Muscle layer of colon (tissue), 2 donors: Measurements from ENCODE around the gene FRYL.
"Not testable (repeated sequence)": the region's sequence is repeated elsewhere in the genome, so short reads cannot be mapped to it uniquely, and the experiment has no call there.

Experiments used
- H3K27ac ChIP-seq: one replicate; pipeline ENCODE4 v1.7.0; 2013; ENCODE audit warnings: low read depth, mild to moderate bottlenecking, low read length, moderate library complexity
- H3K27me3 ChIP-seq, 2 donors: one replicate each; pipeline ENCODE4 v1.7.0; 2013; ENCODE audit warnings: low read length in 2 of 2, mild to moderate bottlenecking in 2 of 2; ENCODE audit not compliant: insufficient read depth in 2 of 2, control insufficient read depth in 1 of 2
- H3K36me3 ChIP-seq: one replicate; pipeline ENCODE4 v1.7.0; 2013; ENCODE audit warnings: mild to moderate bottlenecking, low read length; ENCODE audit not compliant: insufficient read depth
- H3K4me1 ChIP-seq: one replicate; pipeline ENCODE4 v1.7.0; 2013; ENCODE audit warnings: mild to moderate bottlenecking, low read length; ENCODE audit not compliant: insufficient read depth
- H3K4me3 ChIP-seq, 2 donors: one replicate each; pipeline ENCODE4 v1.7.0; 2013; ENCODE audit warnings: low read length in 2 of 2, low read depth in 1 of 2, mild to moderate bottlenecking in 1 of 2, moderate library complexity in 1 of 2
- H3K9ac ChIP-seq: one replicate; pipeline ENCODE4 v1.7.0; 2013; ENCODE audit warnings: low read length
- H3K9me3 ChIP-seq: one replicate; pipeline ENCODE4 v1.7.0; 2013; ENCODE audit warnings: mild to moderate bottlenecking, low read length
- donor health status: abdominal sarcoma.
- donor health status: Adenocarcinoma of cecum.

FRYL gene

DNA sequence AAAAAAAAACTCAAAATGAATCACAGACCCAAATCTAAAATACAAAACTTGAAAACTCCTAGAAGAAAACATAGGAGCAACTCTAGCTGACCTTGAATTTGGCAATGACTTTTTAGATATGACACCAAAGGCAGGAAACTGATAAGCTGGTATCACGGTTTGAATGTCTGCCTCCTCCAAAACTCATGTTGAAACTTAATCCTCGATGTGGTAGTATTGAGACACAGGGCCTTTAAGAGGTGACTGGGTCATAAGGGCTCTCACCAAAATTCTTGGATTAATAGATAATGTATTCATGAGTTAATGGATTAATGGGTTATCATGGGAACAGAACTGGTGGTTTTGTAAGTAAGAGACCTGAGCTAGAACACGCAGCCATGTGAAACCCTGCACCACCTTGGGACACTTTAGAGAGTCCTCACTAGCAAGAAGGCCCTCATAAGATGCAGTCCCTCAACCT, 40.5 kb downstream of the FRYL start:
- H3K36me3 ChIP-seq = no peaks in the 10 kb centered on the region
- H3K27me3 ChIP-seq = no peaks in the 10 kb centered on the region
- H3K4me1 ChIP-seq = no peaks in the 10 kb centered on the region

DNA sequence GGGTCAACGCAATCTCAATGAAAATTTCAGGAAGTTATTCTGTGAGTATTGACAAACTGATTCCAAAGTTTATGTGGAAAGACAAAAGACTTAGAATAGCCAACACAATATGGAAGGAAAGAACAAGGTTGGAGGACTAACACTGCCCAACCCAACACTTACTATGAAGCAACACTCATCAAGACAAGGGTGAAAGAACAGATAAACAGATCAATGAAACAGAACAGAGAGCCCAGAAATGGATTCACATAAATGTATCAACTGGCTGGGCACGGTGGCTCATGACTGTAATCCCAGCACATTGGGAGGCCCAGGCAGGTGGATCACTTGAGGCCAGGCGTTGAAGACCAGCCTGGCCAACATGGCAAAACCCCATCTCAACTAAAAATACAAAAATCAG, 41.2 kb downstream of the FRYL start:
- no peak overlapping the region for H3K27ac ChIP-seq
- no peak overlapping the region for H3K4me3 ChIP-seq
- no peaks in the 10 kb centered on the region for H3K36me3 ChIP-seq
- H3K4me1 ChIP-seq = no peaks in the 10 kb centered on the region
- no peaks in the 10 kb centered on the region for H3K27me3 ChIP-seq
- no peaks in the 10 kb centered on the region for H3K9me3 ChIP-seq
- H3K9ac ChIP-seq = no peak overlapping the region

More for the DNA sequence above, 40.5 kb downstream of the FRYL start:
- H3K9ac ChIP-seq = no peak overlapping the region
- H3K9me3 ChIP-seq = no peaks in the 10 kb centered on the region
- no peak overlapping the region for H3K4me3 ChIP-seq
- H3K27ac ChIP-seq = no peak overlapping the region

DNA sequence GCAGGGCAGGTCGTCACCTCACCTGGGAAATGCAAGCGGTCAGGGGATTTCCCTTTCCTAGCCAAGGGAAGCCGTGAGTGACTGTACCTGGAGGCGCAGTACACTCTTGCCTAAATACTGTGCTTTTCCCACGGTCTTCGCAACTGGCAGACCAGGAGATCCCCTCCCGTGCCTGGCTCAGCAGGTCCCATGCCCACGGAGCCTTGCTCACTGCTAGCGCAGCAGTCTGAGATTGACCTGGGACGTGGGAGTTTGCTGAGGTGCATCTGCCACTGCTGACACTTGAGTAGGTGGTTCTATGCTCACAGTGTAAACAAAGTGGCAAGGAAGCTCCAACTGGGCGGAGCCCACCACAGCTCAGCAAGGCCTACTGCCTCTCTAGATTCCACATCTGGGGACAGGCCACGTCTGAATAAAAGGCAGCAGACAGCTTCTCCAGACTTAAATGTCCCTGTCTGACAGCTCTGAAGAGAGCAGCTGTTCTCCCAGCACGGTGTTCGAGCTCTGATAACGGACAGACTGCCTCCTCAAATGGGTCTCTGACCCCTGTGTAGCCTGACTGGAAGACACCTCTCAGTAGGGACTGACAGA, 51.1 kb downstream of the FRYL start:
- not testable (repeated sequence) for H3K9ac ChIP-seq, H3K4me3 ChIP-seq, H3K4me1 ChIP-seq, H3K27me3 ChIP-seq, H3K9me3 ChIP-seq, H3K27ac ChIP-seq, H3K36me3 ChIP-seq

DNA sequence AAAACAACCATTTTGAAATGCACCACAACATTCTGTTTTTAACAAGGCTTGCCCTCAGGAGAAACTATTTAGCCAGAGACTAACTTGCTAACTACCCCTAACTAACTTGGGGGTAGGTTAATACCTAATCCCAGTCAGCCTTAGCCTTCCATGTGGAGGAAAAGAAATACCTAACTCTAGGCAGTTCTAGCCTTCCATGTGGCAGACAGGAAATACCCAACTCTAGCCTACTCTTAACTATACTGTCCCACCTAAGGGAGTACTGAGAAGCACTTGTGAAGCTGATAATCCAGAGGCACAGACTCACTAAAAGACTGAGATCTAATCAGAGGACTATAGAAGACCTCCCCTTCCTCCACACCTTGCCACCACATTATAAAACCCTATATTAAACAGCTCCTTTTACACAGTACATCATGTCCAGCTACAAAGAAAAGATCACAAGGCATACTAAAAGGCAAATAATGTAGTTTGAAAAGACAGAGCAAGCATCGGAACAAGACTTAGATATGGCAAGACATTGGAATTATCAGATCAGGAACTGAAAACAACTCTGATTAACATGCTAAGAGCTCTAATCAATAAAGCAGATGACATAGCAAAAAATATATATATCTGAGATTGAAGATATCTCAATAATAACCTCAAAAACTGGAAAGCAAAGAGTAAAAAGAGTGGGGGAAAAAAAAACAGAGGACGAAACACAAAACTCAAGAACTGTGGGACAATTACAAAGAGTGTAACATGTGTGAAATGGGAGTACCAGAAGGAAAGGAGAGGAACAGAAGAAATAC, 52.2 kb downstream of the FRYL start:
- Histone ChIP-seq H3K9me3 (no peaks in the 10 kb centered on the region), H3K4me1 (no peaks in the 10 kb centered on the region), H3K27me3 (no peaks in the 10 kb centered on the region), H3K36me3 (no peaks in the 10 kb centered on the region), H3K9ac (no peak overlapping the region), H3K4me3 (no peak overlapping the region), H3K27ac (no peak overlapping the region)

DNA sequence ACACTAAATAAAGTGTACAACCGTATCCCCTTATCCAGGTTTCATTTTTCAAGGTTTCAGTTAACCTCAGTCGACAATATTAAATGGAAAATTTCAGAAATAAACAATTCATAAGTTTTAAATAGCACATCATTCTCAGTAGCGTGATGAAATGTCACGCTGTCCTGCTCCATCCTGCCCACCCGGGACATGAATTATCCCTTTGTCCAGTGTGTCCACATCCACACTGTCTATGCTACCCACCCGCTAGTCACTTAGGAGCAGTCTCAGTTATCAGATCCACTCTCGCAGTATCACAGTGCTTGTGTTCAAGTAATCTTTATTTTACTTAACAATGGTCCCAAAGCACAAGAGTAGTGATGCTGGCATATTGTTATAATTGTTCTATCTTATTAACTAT, 54.7 kb downstream of the FRYL start:
- Histone ChIP-seq H3K9me3 (no peaks in the 10 kb centered on the region), H3K27me3 (no peaks in the 10 kb centered on the region), H3K27ac (no peak overlapping the region), H3K36me3 (no peaks in the 10 kb centered on the region), H3K4me1 (no peaks in the 10 kb centered on the region), H3K4me3 (no peak overlapping the region), H3K9ac (no peak overlapping the region)

DNA sequence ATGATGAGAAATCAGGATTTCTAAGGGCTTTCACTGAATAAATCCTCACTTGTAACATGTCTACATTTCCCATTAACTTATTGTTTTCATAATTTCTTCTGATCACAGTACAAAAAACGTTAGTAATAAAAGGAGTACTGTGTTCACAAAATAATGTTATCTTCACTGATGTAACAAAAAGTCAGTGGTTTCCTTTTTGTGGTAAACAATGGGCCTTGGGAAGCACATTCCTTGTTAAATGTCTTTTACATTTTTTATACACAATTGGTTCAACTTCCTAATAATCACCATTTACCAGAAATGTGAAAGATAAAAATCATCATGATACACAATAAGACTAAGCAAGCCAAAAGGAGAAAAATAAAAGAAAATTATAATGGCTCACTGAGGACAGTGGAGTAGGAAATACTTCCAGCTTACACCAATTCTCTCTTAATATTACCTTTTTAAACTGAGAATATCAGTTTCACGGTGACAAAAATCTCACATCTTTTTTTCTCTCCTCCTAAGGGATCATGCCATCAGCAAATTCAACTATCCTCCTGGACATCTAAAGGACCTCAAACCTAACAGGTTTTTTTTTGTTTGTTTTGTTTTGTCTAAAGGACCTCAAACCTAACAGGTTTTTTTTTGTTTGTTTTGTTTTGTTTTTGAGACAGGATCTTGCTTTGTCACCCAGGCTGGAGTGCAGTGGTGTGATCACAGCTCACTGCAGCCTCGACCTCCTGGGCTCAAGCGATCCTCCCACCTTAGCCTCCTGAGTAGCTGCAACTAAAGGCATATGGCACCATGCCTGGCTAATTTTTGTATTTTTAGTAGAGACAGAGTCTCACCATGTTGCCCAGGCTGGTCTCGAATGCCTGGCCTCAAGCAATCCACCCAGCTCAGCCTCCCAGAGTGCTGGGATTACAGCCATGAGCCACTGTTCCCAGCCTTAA, 57.3 kb downstream of the FRYL start:
- Histone ChIP-seq H3K9ac (no peak overlapping the region), H3K27me3 (no peaks in the 10 kb centered on the region), H3K4me1 (no peaks in the 10 kb centered on the region), H3K9me3 (no peaks in the 10 kb centered on the region), H3K36me3 (no peaks in the 10 kb centered on the region), H3K4me3 (no peak overlapping the region), H3K27ac (no peak overlapping the region)

DNA sequence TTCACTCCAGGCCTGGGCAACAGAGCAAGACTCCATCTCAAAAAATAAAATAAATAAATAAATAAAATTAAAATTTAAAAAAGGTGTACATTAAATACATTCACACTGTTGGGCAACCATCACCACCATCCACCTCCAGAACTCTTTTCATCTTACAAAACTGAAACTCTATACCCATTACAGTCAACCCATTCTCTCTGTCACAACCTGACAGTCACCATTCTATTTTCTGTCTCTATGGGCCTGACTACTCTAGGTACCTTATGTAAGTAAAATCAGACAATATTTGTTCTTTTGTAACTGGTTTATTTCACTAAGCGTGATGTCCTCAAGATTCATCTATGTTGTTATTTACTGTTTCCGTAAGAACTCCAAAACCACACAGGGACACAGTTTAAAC, 59.6 kb downstream of the FRYL start:
- Histone ChIP-seq H3K27me3 (no peaks in the 10 kb centered on the region), H3K4me3 (no peak overlapping the region), H3K4me1 (no peaks in the 10 kb centered on the region), H3K36me3 (no peaks in the 10 kb centered on the region), H3K9me3 (no peaks in the 10 kb centered on the region), H3K27ac (no peak overlapping the region), H3K9ac (no peak overlapping the region)

DNA sequence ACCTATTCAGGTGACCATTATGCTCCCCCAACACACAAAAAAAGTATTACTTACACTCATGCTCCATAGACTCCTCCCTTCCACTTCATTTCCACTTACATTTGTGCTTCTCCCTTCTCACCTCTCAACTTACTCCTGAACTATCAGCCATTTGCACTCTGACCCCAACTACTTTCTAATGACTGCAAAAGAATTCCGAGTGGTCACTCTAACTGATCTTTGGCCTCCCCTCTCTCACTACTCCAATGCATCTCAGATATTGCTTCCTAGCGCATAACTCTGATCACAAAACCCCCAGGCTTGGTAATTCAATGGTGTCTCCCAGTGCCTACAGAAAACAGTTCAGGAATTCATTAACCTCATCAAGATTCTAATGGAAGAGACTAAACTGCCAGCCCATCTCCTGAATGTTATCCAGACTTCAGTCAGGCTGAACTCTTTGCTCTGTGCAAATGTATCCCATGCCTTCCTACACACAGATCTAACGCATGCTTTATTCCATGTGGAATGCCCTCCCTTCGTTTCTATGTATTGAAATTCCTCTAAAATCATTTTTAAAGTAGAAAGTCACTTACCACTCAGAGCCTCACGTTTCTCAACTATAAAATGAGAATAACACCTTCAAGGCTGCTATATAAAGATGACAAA, 61.1 kb downstream of the FRYL start:
- Histone ChIP-seq H3K4me3 (no peak overlapping the region), H3K4me1 (no peaks in the 10 kb centered on the region), H3K9me3 (no peaks in the 10 kb centered on the region), H3K9ac (no peak overlapping the region), H3K36me3 (no peaks in the 10 kb centered on the region), H3K27me3 (no peaks in the 10 kb centered on the region), H3K27ac (no peak overlapping the region)

DNA sequence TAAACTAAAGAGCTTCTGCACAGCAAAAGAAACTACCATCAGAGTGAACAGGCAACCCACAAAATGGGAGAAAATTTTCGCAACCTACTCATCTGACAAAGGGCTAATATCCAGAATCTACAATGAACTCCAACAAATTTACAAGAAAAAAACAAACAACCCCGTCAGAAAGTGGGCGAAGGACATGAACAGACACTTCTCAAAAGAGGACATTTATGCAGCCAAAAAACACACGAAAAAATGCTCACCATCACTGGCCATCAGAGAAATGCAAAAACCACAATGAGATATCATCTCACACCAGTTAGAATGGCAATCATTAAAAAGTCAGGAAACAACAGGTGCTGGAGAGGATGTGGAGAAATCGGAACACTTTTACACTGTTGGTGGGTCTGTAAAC, 63.8 kb downstream of the FRYL start:
- not testable (repeated sequence) for H3K36me3 ChIP-seq, H3K9me3 ChIP-seq, H3K4me1 ChIP-seq, H3K27ac ChIP-seq, H3K27me3 ChIP-seq, H3K9ac ChIP-seq, H3K4me3 ChIP-seq

DNA sequence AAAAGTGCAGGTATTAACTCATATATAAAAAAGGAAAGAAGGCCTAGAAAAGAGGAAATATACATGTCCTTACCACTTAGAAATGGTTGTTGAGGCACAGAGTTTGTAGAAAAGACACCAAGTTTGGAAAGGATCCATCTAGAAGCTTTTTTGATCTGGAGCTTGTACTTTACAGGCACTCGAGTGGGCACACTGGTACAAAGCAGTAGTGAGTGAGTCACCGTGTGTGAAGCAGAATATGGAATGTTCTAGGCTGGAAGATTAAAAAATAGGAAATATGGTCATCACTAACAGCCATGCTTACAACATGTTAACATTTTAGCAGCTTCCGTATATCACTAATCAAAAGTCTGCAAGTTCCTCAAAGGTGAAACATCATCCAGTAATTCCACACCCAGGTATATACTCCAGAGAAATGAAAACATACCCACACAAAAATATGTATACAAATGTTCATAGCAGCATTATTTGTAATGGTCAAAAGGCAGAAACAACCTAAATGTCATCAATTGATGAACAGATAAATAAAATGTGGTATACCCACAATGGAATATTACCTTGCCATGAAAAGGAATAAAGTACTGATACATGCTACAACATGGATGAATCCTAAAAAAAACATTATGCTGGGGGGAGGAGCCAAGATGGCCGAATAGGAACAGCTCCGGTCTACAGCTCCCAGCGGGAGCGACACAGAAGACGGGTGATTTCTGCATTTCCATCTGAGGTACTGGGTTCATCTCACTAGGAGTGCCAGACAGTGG, 69.5 kb downstream of the FRYL start:
- Histone ChIP-seq H3K9ac (no peak overlapping the region), H3K4me1 (no peaks in the 10 kb centered on the region), H3K27me3 (no peaks in the 10 kb centered on the region), H3K27ac (no peak overlapping the region), H3K36me3 (peaks cover 10% of the 10 kb centered on the region), H3K9me3 (no peaks in the 10 kb centered on the region), H3K4me3 (no peak overlapping the region)
